IMR-90 (cell line): ENCODE measurements around the gene EDARADD. TPM values are rescaled to one million over a fixed set of nuclear protein-coding genes. Genes with fewer than 3 reads are reported as not detected.

Experiments used
- ATAC-seq: fragments of 200-7000 bp; cut with Tn5 transposase; 2 replicates; pipeline ENCODE4 v1.9.1; 2020; ENCODE audit warnings: low read depth, mild to moderate bottlenecking, moderate library complexity
- BruUV-seq: library from RNA; stranded (reverse); fragments of 400-500 nt; replicated peaks from 2 replicates; lab custom pipeline; 2021; lab: Mats Ljungman, UMichigan
- CTCF ChIA-PET: fragments of 300-600 bp; formaldehyde crosslinking; extraction: SDS; loops from one replicate; lab custom pipeline; 2021; ENCODE audit warnings: antibody characterized with exemption; lab: Yijun Ruan, JAX
- POLR2A ChIA-PET: fragments of 300-600 bp; sonication (Branson Sonifier 250); formaldehyde crosslinking; loops from one replicate; lab custom pipeline; 2022; ENCODE audit warnings: antibody characterized with exemption; ENCODE audit not compliant: unreplicated experiment; lab: Charles Lee
- DNase-seq: peaks from one replicate; pipeline ENCODE4 v3.0.0; 2013
- H2AFZ ChIP-seq: replicated peaks from 2 replicates; pipeline ENCODE3; 2013; ENCODE audit warnings: low read length, mild to moderate bottlenecking; ENCODE audit not compliant: poor library complexity
- H2AK5ac ChIP-seq: 2 replicates; pipeline ENCODE4 v1.6.1; 2013; ENCODE audit warnings: low read depth, low read length, inconsistent platforms
- H2AK9ac ChIP-seq: replicated peaks from 2 replicates; pipeline ENCODE3; 2013; ENCODE audit warnings: mild to moderate bottlenecking, low read depth, low read length, moderate library complexity; ENCODE audit not compliant: poor library complexity
- H2BK120ac ChIP-seq: 2 replicates; pipeline ENCODE4 v1.6.1; 2013; ENCODE audit warnings: low read depth, low read length, inconsistent platforms
- H2BK15ac ChIP-seq: 3 replicates; pipeline ENCODE4 v1.6.1; 2013; ENCODE audit warnings: low read depth, low read length, inconsistent platforms
- H2BK20ac ChIP-seq: 2 replicates; pipeline ENCODE4 v1.6.1; 2013; ENCODE audit warnings: low read depth, mild to moderate bottlenecking, inconsistent platforms, low read length, moderate library complexity
- H2BK5ac ChIP-seq: 2 replicates; pipeline ENCODE4 v1.6.1; 2013; ENCODE audit warnings: mild to moderate bottlenecking, low read depth, low read length, inconsistent platforms; ENCODE audit not compliant: poor library complexity, severe bottlenecking
- H3K14ac ChIP-seq: replicated peaks from 2 replicates; pipeline ENCODE4 v1.6.1; 2013; ENCODE audit warnings: low read depth, low read length, inconsistent platforms
- H3K18ac ChIP-seq: 2 replicates; pipeline ENCODE4 v1.6.1; 2013; ENCODE audit warnings: low read depth, low read length, control low read depth
- H3K23ac ChIP-seq: 2 replicates; pipeline ENCODE4 v1.6.1; 2013; ENCODE audit warnings: low read depth, low read length, inconsistent platforms
- H3K27ac ChIP-seq: 2 replicates; pipeline ENCODE4 v1.5.1; 2013; ENCODE audit warnings: mild to moderate bottlenecking, control low read depth, low read length; ENCODE audit not compliant: insufficient read depth
- H3K27me3 ChIP-seq: 2 replicates; pipeline ENCODE4 v1.6.1; 2013; ENCODE audit warnings: low read length; ENCODE audit not compliant: control insufficient read depth, insufficient read depth
- H3K36me3 ChIP-seq: 2 replicates; pipeline ENCODE4 v1.6.1; 2013; ENCODE audit warnings: low read length, mixed read lengths; ENCODE audit not compliant: control insufficient read depth, insufficient read depth
- H3K4ac ChIP-seq: 2 replicates; pipeline ENCODE4 v1.6.1; 2013; ENCODE audit warnings: low read depth, low read length, inconsistent platforms
- H3K4me1 ChIP-seq: 2 replicates; pipeline ENCODE4 v1.6.1; 2013; ENCODE audit warnings: low read length, mixed read lengths; ENCODE audit not compliant: control insufficient read depth, insufficient read depth
- H3K4me2 ChIP-seq: 2 replicates; pipeline ENCODE4 v1.6.1; 2013; ENCODE audit warnings: low read depth, mild to moderate bottlenecking, control low read depth, low read length, moderate library complexity
- H3K4me3 ChIP-seq: 2 replicates; pipeline ENCODE4 v1.5.1; 2013; ENCODE audit warnings: low read depth, mild to moderate bottlenecking, control low read depth, low read length, moderate library complexity; ENCODE audit not compliant: insufficient read depth
- H3K56ac ChIP-seq: 2 replicates; pipeline ENCODE4 v1.6.1; 2013; ENCODE audit warnings: low read length, inconsistent platforms; ENCODE audit not compliant: insufficient read depth; ENCODE audit errors: extremely low read depth
- H3K79me1 ChIP-seq, 2 experiments: 2 replicates each; pipeline ENCODE4 v1.6.1; 2013; ENCODE audit warnings: low read length in 2 of 2, inconsistent platforms in 1 of 2, low read depth in 1 of 2
- H3K9ac ChIP-seq: 2 replicates; pipeline ENCODE4 v1.6.1; 2013; ENCODE audit warnings: low read depth, low read length, control low read depth
- H3K9me1 ChIP-seq: 2 replicates; pipeline ENCODE4 v1.6.1; 2013; ENCODE audit warnings: low read length, inconsistent platforms; ENCODE audit not compliant: insufficient read depth
- H3K9me3 ChIP-seq: 2 replicates; pipeline ENCODE4 v1.6.1; 2013; ENCODE audit warnings: low read length; ENCODE audit not compliant: control insufficient read depth, insufficient read depth
- H4K20me1 ChIP-seq: 2 replicates; pipeline ENCODE4 v1.6.1; 2013; ENCODE audit warnings: low read length, inconsistent platforms; ENCODE audit not compliant: insufficient read depth
- H4K5ac ChIP-seq: 2 replicates; pipeline ENCODE4 v1.6.1; 2013; ENCODE audit warnings: mild to moderate bottlenecking, low read depth, low read length, control low read depth
- H4K8ac ChIP-seq, 2 experiments: 2 replicates each; pipeline ENCODE4 v1.6.1; 2013; ENCODE audit warnings: low read depth in 2 of 2, low read length in 2 of 2, control low read depth in 1 of 2, inconsistent platforms in 1 of 2
- H4K91ac ChIP-seq: 2 replicates; pipeline ENCODE4 v1.6.1; 2013; ENCODE audit warnings: low read depth, low read length, inconsistent platforms; ENCODE audit not compliant: insufficient read depth
- CEBPB ChIP-seq: IDR thresholded peaks from 2 replicates; pipeline ENCODE4 v1.6.1; 2012; ENCODE audit warnings: low read depth, low read length, improper control_type of control experiment
- CHD1 ChIP-seq: IDR thresholded peaks from 2 replicates; pipeline ENCODE4 v1.6.1; 2012; ENCODE audit warnings: low read depth, low read length, improper control_type of control experiment
- CTCF ChIP-seq: conservative IDR thresholded peaks from 2 replicates; pipeline ENCODE4 v1.5.1; 2012; ENCODE audit warnings: mild to moderate bottlenecking, low read depth, low read length, improper control_type of control experiment
- ELK1 ChIP-seq: fragments of 150-350 bp; IDR thresholded peaks from 2 replicates; pipeline ENCODE4 v1.6.1; 2016; ENCODE audit warnings: low read depth, mild to moderate bottlenecking, low read length, moderate library complexity, borderline replicate concordance
- FOS ChIP-seq: fragments of 150-350 bp; IDR thresholded peaks from 2 replicates; pipeline ENCODE4 v1.6.1; 2016; ENCODE audit warnings: low read depth, low read length
- MAFK ChIP-seq: IDR thresholded peaks from 2 replicates; pipeline ENCODE4 v1.6.1; 2012; ENCODE audit warnings: low read depth, low read length, improper control_type of control experiment
- MAZ ChIP-seq: IDR thresholded peaks from 2 replicates; pipeline ENCODE4 v1.6.1; 2012; ENCODE audit warnings: low read depth, mild to moderate bottlenecking, low read length, improper control_type of control experiment, moderate library complexity, borderline replicate concordance
- MXI1 ChIP-seq: IDR thresholded peaks from 2 replicates; pipeline ENCODE4 v1.6.1; 2012; ENCODE audit warnings: low read depth, mild to moderate bottlenecking, low read length, moderate library complexity, borderline replicate concordance
- NFE2L2 ChIP-seq: fragments of 150-350 bp; IDR thresholded peaks from 2 replicates; pipeline ENCODE4 v1.6.1; 2016; ENCODE audit warnings: low read depth, mild to moderate bottlenecking, low read length
- POLR2A ChIP-seq: IDR thresholded peaks from 2 replicates; pipeline ENCODE4 v1.6.1; 2012; ENCODE audit warnings: mild to moderate bottlenecking, low read depth, low read length
- RAD21 ChIP-seq: IDR thresholded peaks from 2 replicates; pipeline ENCODE4 v1.6.1; 2012; ENCODE audit warnings: low read length, improper control_type of control experiment
- RCOR1 ChIP-seq: IDR thresholded peaks from 2 replicates; pipeline ENCODE4 v1.6.1; 2012; ENCODE audit warnings: mild to moderate bottlenecking, low read length, improper control_type of control experiment; ENCODE audit not compliant: insufficient replicate concordance
- RFX5 ChIP-seq: IDR thresholded peaks from 2 replicates; pipeline ENCODE4 v1.8.0; 2012; ENCODE audit warnings: low read depth, mild to moderate bottlenecking, low read length, moderate library complexity
- USF2 ChIP-seq: fragments of 150-350 bp; IDR thresholded peaks from 2 replicates; pipeline ENCODE4 v1.6.1; 2017; ENCODE audit warnings: mild to moderate bottlenecking, antibody characterized with exemption, low read length, low read depth
- WGBS, 2 experiments: methylation state at CpG; one replicate each; pipeline versions ENCODE4 v1.1.5 to v1.1.7; 2013; ENCODE audit warnings: missing lambda C conversion rate in 2 of 2; ENCODE audit not compliant: insufficient read length in 1 of 2; ENCODE audit errors: extremely low coverage in 2 of 2; 5-methylcytosine and 5-hydroxymethylcytosine counted together
- dilution Hi-C: fragments of 300-500 bp; cut with HindIII; formaldehyde crosslinking; loops from one replicate; pipeline ENCODE4 v1.14.3; 2018; ENCODE audit warnings: low sequenced_read_pairs; ENCODE audit not compliant: unreplicated experiment
- in situ Hi-C: fragments of 300-500 bp; cut with MboI; formaldehyde crosslinking; loops from 3 replicates; pipeline ENCODE4 v1.14.3; 2019; ENCODE audit warnings: low sequenced_read_pairs, inconsistent platforms, mixed read lengths
- intact Hi-C: fragments of 100-400 bp; cut with micrococcal nuclease; formaldehyde crosslinking; loops from 2 replicates; pipeline ENCODE4 v1.10.0; 2022
- polyA plus RNA-seq, 3 experiments: library from polyadenylated mRNA; depleted of rRNA; stranded (reverse); fragments of >200 nt; gene quantifications; 2 replicates each; pipeline ENCODE4 v1.2.3, GENCODE V29; 2012; ENCODE audit warnings: low replicate concordance in 1 of 3
- total RNA-seq: library from RNA; depleted of rRNA; stranded (reverse); fragments of >200 nt; gene quantifications from 2 replicates; pipeline ENCODE4 v1.2.3, GENCODE V29; 2012

Gene EDARADD
- total and polyA plus RNA-seq, 2 of the 4 experiments (the other 2 are of a cell fraction), result not detected

- Histone ChIP-seq H4K20me1 (no peaks in the 10 kb centered on the region), H3K23ac (no peak overlapping the region), H3K27ac (no peak overlapping the region), H2BK5ac (no peak overlapping the region), H3K4ac (no peak overlapping the region), H2AK5ac (no peak overlapping the region), H4K5ac (no peak overlapping the region), H2BK20ac (no peak overlapping the region), H3K4me2 (no peak overlapping the region), H3K56ac (no peak overlapping the region), H3K4me3 (no peak overlapping the region), H2BK120ac (no peak overlapping the region), H4K91ac (no peak overlapping the region), H3K27me3 (no peaks in the 10 kb centered on the region), H2AFZ (no peak overlapping the region), H3K18ac (no peak overlapping the region), H2BK15ac (no peak overlapping the region), H3K4me1 (no peaks in the 10 kb centered on the region), H3K9ac (no peak overlapping the region), H3K14ac (no peak overlapping the region), H3K36me3 (no peaks in the 10 kb centered on the region), H4K8ac (no peak overlapping the region), H3K9me3 (peaks cover 4% of the 10 kb centered on the region; the same call in 1 of the 2 replicates), H2AK9ac (no peak overlapping the region), H3K79me1 (no peaks in the 10 kb centered on the region), H3K9me1 (no peaks in the 10 kb centered on the region)
- ATAC-seq (no peak), DNase-seq (no peak)
- BruUV-seq, result no TSS peak
- in situ Hi-C loops (no loop called here), intact Hi-C loops (no loop called here), dilution Hi-C loops (no loop called here)
- ChIA-PET POLR2A (no interaction called here), CTCF (no interaction called here)
- TF ChIP-seq ELK1, result no peak
- TF ChIP-seq RFX5, result no peak
- TF ChIP-seq RAD21, result no peak
- no peak for TF ChIP-seq CEBPB
- no peak for TF ChIP-seq FOS
- no peak for TF ChIP-seq POLR2A
- TF ChIP-seq CHD1, result no peak
- TF ChIP-seq MAZ, result no peak
- TF ChIP-seq MXI1, result no peak
- TF ChIP-seq MAFK, result no peak
- TF ChIP-seq CTCF, result no peak
- no peak for TF ChIP-seq USF2
- TF ChIP-seq RCOR1, result no peak
- TF ChIP-seq NFE2L2, result no peak
- no CpG with 5 or more reads among the region's 3 CpGs for WGBS, 2 experiments
These were observed 28.4 kb downstream of the EDARADD start for GRCh38 chr1:236422517-236422876.
